HepG2 (cell line): ENCODE measurements around the gene SELENOV. TPM values are rescaled to one million over a fixed set of nuclear protein-coding genes. Genes with fewer than 3 reads are reported as not detected.
"Not testable (repeated sequence)": the region's sequence is repeated elsewhere in the genome, so short reads cannot be mapped to it uniquely, and the experiment has no call there.

ENCODE experiments used
- ATAC-seq: fragments of 200-7000 bp; cut with Tn5 transposase; 3 replicates; pipeline ENCODE4 v1.9.1; 2020; ENCODE audit warnings: mild to moderate bottlenecking, moderate library complexity
- BruUV-seq: library from RNA; stranded (reverse); fragments of 400-500 nt; replicated peaks from 2 replicates; lab custom pipeline; 2021; lab: Mats Ljungman, UMichigan
- CTCF ChIA-PET: fragments of 300-600 bp; formaldehyde crosslinking; extraction: SDS; loops from one replicate; lab custom pipeline; 2021; ENCODE audit warnings: low total read pairs, inconsistent platforms, low intra/inter-chr PET ratio; lab: Yijun Ruan, JAX
- POLR2A ChIA-PET: fragments of 350-600 bp; sonication (Branson Sonifier 250); formaldehyde crosslinking; loops from one replicate; lab custom pipeline; 2020; ENCODE audit warnings: antibody characterized with exemption, inconsistent platforms; lab: Yijun Ruan, JAX
- DNase-seq: peaks from one replicate; pipeline ENCODE4 v3.0.0-alpha.2; 2015; ENCODE audit warnings: low spot score
- FAIRE-seq: peaks from 3 replicates; lab custom pipeline; 2011; peaks lifted over from hg19 to GRCh38; lab: Jason Lieb, UNC
- H2AFZ ChIP-seq: one replicate; pipeline ENCODE4 v1.6.1; 2011; ENCODE audit warnings: low read length, inconsistent platforms
- H3K27ac ChIP-seq: fragments of 300-600 bp; 3 replicates; pipeline ENCODE4 v1.8.0; 2011; ENCODE audit warnings: mixed run types, mild to moderate bottlenecking, mixed read lengths, low read length, inconsistent platforms; ENCODE audit not compliant: insufficient read depth; ENCODE audit errors: extremely low read length
- H3K27me3 ChIP-seq, 2 experiments: fragments of 200-600 bp in 1 of 2; 2 replicates in 1 of 2; 3 replicates in 1 of 2; pipeline versions ENCODE4 v1.6.0 to v1.8.0; 2011; ENCODE audit warnings: low read length in 2 of 2, mild to moderate bottlenecking in 2 of 2, moderate library complexity in 2 of 2, inconsistent platforms in 1 of 2; ENCODE audit not compliant: insufficient read depth in 2 of 2, control insufficient read depth in 1 of 2
- H3K36me3 ChIP-seq, 2 experiments: fragments of 200-600 bp in 1 of 2; replicated peaks in 1 of 2; 2 replicates in 1 of 2; 3 replicates in 1 of 2; pipeline versions ENCODE4 v1.5.1 to v1.8.0; 2011; ENCODE audit warnings: low read length in 2 of 2, inconsistent platforms in 1 of 2; ENCODE audit not compliant: insufficient read depth in 2 of 2, control insufficient read depth in 1 of 2
- H3K4me1 ChIP-seq: 2 replicates; pipeline ENCODE4 v1.5.1; 2012; ENCODE audit warnings: low read length, inconsistent platforms; ENCODE audit not compliant: insufficient read depth
- H3K4me2 ChIP-seq: 2 replicates; pipeline ENCODE4 v1.6.0; 2011; ENCODE audit warnings: low read depth, low read length, inconsistent platforms
- H3K4me3 ChIP-seq, 3 experiments: fragments of 200-600 bp in 1 of 3; sonication (generic), shearing (Covaris generic) in 1 of 3; replicated peaks in 1 of 3; 2 replicates each; pipeline ENCODE4 v1.5.1; 2011 to 2016; ENCODE audit warnings: low read length in 3 of 3, inconsistent platforms in 2 of 3, low read depth in 2 of 3, mild to moderate bottlenecking in 2 of 3, control low read depth in 1 of 3, mixed read lengths in 1 of 3; ENCODE audit not compliant: insufficient read depth in 1 of 3
- H3K79me2 ChIP-seq: one replicate; pipeline ENCODE4 v1.6.1; 2011; ENCODE audit warnings: low read length, inconsistent platforms; ENCODE audit not compliant: insufficient read depth
- H3K9ac ChIP-seq: 2 replicates; pipeline ENCODE4 v1.6.0; 2011; ENCODE audit warnings: mild to moderate bottlenecking, low read depth, low read length, inconsistent platforms; ENCODE audit not compliant: insufficient read depth
- H3K9me3 ChIP-seq: 2 replicates; pipeline ENCODE4 v1.5.1; 2012; ENCODE audit warnings: mild to moderate bottlenecking, low read length
- H4K20me1 ChIP-seq: 2 replicates; pipeline ENCODE4 v1.6.0; 2011; ENCODE audit warnings: inconsistent platforms, mild to moderate bottlenecking, low read length, moderate library complexity; ENCODE audit not compliant: insufficient read depth
- ZNF770 ChIP-seq: sonication (generic); formaldehyde crosslinking; IDR thresholded peaks from 2 replicates; pipeline ENCODE4 v1.5.0; 2020; ENCODE audit warnings: mild to moderate bottlenecking, missing genetic modification reagents
- WGBS: methylation state at CpG from one replicate; pipeline ENCODE4 v1.1.6; 2017; ENCODE audit warnings: low lambda C conversion rate; 5-methylcytosine and 5-hydroxymethylcytosine counted together
- in situ Hi-C: cut with HindIII; loops from 2 replicates; pipeline ENCODE4 v1.10.0; 2017; ENCODE audit warnings: low pct_unique_long_range_greater_than_20kb; ENCODE audit not compliant: extremely low pct_ligation_motif_present
- intact Hi-C: fragments of 100-400 bp; cut with micrococcal nuclease; formaldehyde crosslinking; loops from one replicate; pipeline ENCODE4 v1.10.0; 2022; ENCODE audit not compliant: unreplicated experiment
- polyA plus RNA-seq, 8 experiments: library from polyadenylated mRNA; depleted of rRNA in 3 of 8; stranded (reverse) in 7 of 8; unstranded in 1 of 8; fragments of >200 nt; fragmentation: Illumina TruSeq in 4 of 8; extraction: Trizol in 4 of 8; gene quantifications; 2 replicates each; pipeline versions ENCODE4 v1.2.1 to v1.2.3, GENCODE V29; 2011 to 2016; ENCODE audit warnings: low read depth in 4 of 8, missing spikeins in 1 of 8, mixed read lengths in 1 of 8; ENCODE audit not compliant: insufficient read depth in 1 of 8
- total RNA-seq, 5 experiments: library from RNA; depleted of rRNA; stranded (reverse); fragments of >200 nt; fragmentation: Illumina TruSeq; extraction: Trizol; gene quantifications; 2 replicates each; pipeline ENCODE4 v1.2.3, GENCODE V29; 2016; ENCODE audit warnings: low read depth in 1 of 5
- TF ChIP-seq, protein P1 (sequence below): sonication (generic); formaldehyde crosslinking; IDR thresholded peaks from 2 replicates; pipeline ENCODE4 v1.8.0; 2022; ENCODE audit warnings: mild to moderate bottlenecking, missing genetic modification reagents, borderline replicate concordance

SELENOV gene
- total and polyA plus RNA-seq, 2 of the 13 experiments (the other 11 are each of a cell fraction or from before 2014, with no cell fraction given), result not detected

- TF ChIP-seq, protein P1, sequence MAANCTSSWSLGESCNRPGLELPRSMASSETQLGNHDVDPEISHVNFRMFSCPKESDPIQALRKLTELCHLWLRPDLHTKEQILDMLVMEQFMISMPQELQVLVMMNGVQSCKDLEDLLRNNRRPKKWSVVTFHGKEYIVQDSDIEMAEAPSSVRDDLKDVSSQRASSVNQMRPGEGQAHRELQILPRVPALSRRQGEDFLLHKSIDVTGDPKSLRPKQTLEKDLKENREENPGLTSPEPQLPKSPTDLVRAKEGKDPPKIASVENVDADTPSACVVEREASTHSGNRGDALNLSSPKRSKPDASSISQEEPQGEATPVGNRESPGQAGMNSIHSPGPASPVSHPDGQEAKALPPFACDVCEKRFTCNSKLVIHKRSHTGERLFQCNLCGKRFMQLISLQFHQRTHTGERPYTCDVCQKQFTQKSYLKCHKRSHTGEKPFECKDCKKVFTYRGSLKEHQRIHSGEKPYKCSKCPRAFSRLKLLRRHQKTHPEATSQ (CRISPR knock-in tag), result no peak
Measured at GRCh38 chr19:39475748-39476147, 39.2 kb upstream of the SELENOV start (continued).

DNA sequence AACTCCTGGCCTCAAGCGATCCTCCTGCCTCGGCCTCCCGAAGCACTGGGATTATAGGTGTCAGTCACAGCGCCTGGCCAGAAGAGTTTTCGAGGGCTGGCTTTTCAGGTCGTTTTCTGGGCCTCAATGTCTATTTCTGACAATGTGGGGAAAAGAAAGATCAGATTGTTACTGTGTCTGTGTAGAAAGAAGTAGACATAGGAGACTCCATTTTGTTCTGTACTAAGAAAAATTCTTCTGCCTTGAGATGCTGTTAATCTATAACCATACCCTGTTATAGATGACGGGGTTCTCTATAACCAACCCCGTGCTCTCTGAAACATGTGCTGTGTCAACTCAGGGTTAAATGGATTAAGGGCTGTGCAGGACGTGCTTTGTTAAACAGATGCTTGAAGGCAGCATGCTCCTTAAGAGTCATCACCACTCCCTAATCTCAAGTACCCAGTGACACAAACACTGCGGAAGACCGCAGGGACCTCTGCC lies 35.6 kb upstream of the SELENOV start:
- H4K20me1 ChIP-seq, intact Hi-C loops, H2AFZ ChIP-seq, FAIRE-seq, POLR2A ChIA-PET, H3K27ac ChIP-seq, H3K27me3 ChIP-seq, H3K9ac ChIP-seq, H3K4me3 ChIP-seq, BruUV-seq, H3K9me3 ChIP-seq, DNase-seq, CTCF ChIA-PET, H3K4me2 ChIP-seq, in situ Hi-C loops, ATAC-seq: not testable (repeated sequence)
- Histone ChIP-seq H3K36me3 (peaks cover 10 to 32% of the 10 kb centered on the region in 2 experiments; a peak in 4 of 5 replicates), H3K79me2 (peaks cover 18% of the 10 kb centered on the region), H3K4me1 (peaks cover 25% of the 10 kb centered on the region)
- TF ChIP-seq ZNF770, result peak; percentile 56
- 73% methylated on average over 10 of the region's 11 CpGs for WGBS
